Measurements from ENCODE around the gene KRTAP4-16. TPM values are rescaled to one million over a fixed set of nuclear protein-coding genes. Genes with fewer than 3 reads are reported as not detected.

The KRTAP4-16 gene
- total RNA-seq, 1 experiment from 2014 or later, result not detected

DNA sequence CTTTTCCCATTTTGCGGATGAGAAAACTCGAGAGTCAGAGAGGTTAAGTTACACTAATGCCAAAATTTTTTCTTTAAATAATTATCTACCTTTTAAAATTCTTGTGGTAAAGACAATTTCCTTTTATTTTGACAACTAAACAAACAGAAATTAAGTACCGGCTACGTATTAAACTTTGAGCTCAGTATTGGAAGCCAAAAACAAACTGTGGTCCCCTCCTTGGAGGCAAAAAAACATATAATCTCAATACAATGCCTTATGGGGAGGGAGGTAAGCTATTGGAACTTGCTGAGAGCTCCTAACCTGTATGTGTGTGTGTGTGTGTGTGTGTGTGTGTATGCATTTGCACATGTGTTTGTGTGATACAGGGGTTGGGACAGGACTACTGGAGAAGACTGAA, 38.6 kb downstream of the KRTAP4-16 start:
- Histone ChIP-seq H2BK120ac (ENCODE audit: low read depth, low read length, poor library complexity, severe bottlenecking) (no peak overlapping the region), H2AK5ac (ENCODE audit: insufficient read length, low read length) (no peak overlapping the region), H4K91ac (ENCODE audit: insufficient read length, low read depth, low read length) (no peak overlapping the region), H3K79me2 (ENCODE audit: insufficient read depth, low read length) (no peaks in the 10 kb centered on the region), H3T11ph (ENCODE audit: low read length) (no peak overlapping the region), H3K79me1 (ENCODE audit: insufficient read depth, low read depth, low read length, poor library complexity, severe bottlenecking) (no peaks in the 10 kb centered on the region), H3K9me3 (ENCODE audit: control insufficient read depth, low read depth, low read length) (no peaks in the 10 kb centered on the region), H4K8ac (replicated peaks; ENCODE audit: insufficient read length, low read depth, low read length) (no peak overlapping the region), H3K4me2 (ENCODE audit: insufficient read depth, insufficient read length, low read length) (no peak overlapping the region), H4K20me1 (ENCODE audit: control insufficient read depth, insufficient read depth, insufficient read length) (no peaks in the 10 kb centered on the region), H3K56ac (ENCODE audit: insufficient read length, low read depth, low read length) (no peak overlapping the region), H2BK5ac (ENCODE audit: insufficient read length, low read length) (no peak overlapping the region), H3K4ac (ENCODE audit: low read depth, low read length) (no peak overlapping the region), H3K23ac (ENCODE audit: insufficient read length, low read depth, low read length) (no peak overlapping the region), H3K4me1 (ENCODE audit: insufficient read depth, low read length) (no peaks in the 10 kb centered on the region), H3K9ac (ENCODE audit: extremely low read depth, insufficient read length, low read length) (no peak overlapping the region), H3K27me3 (ENCODE audit: insufficient read depth, low read length) (no peaks in the 10 kb centered on the region), H2BK20ac (ENCODE audit: low read depth, low read length, poor library complexity, severe bottlenecking) (no peak overlapping the region), H3K18ac (ENCODE audit: insufficient read length, low read depth, low read length) (no peak overlapping the region), H3K14ac (ENCODE audit: insufficient read depth, low read length) (no peak overlapping the region), H3K23me2 (ENCODE audit: insufficient read length, low read depth, low read length, poor library complexity, severe bottlenecking) (no peaks in the 10 kb centered on the region), H2AFZ (ENCODE audit: low read length) (no peak overlapping the region), H2BK15ac (ENCODE audit: low read depth, low read length) (no peak overlapping the region), H3K27ac (ENCODE audit: insufficient read length, low read depth, low read length) (no peak overlapping the region), H2BK12ac (ENCODE audit: insufficient read length, low read depth, low read length) (no peak overlapping the region), H4K5ac (ENCODE audit: insufficient read length, low read depth, low read length) (no peak overlapping the region)
- peaks cover 4 to 13% of the 10 kb centered on the region in 2 experiments for H3K4me1 Mint-ChIP-seq
- no CpG with 5 or more reads among the region's 4 CpGs for WGBS (ENCODE audit: extremely low coverage, insufficient read length, low lambda C conversion rate)
- H3K9me3 Mint-ChIP-seq, result no peaks in the 10 kb centered on the region
- no peaks in the 10 kb centered on the region for H3K36me3 Mint-ChIP-seq (ENCODE audit: insufficient read depth in 1 of 3, low read depth in 3 of 3)
- H3K27ac Mint-ChIP-seq, result no peak overlapping the region
- H3K27me3 Mint-ChIP-seq (ENCODE audit: low read depth), result no peaks in the 10 kb centered on the region
- no peak overlapping the region for H3K4me3 Mint-ChIP-seq
- TF ChIP-seq, protein P1, sequence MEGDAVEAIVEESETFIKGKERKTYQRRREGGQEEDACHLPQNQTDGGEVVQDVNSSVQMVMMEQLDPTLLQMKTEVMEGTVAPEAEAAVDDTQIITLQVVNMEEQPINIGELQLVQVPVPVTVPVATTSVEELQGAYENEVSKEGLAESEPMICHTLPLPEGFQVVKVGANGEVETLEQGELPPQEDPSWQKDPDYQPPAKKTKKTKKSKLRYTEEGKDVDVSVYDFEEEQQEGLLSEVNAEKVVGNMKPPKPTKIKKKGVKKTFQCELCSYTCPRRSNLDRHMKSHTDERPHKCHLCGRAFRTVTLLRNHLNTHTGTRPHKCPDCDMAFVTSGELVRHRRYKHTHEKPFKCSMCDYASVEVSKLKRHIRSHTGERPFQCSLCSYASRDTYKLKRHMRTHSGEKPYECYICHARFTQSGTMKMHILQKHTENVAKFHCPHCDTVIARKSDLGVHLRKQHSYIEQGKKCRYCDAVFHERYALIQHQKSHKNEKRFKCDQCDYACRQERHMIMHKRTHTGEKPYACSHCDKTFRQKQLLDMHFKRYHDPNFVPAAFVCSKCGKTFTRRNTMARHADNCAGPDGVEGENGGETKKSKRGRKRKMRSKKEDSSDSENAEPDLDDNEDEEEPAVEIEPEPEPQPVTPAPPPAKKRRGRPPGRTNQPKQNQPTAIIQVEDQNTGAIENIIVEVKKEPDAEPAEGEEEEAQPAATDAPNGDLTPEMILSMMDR (conservative IDR thresholded peaks at IDR 0.05), result no peak
- DNase-seq, result no peak
